OCI-LY7 (cell line): ENCODE results near the gene INTS14. TPM values are rescaled to one million over a fixed set of nuclear protein-coding genes. Genes with fewer than 3 reads are reported as not detected.

Experiments
- BruUV-seq: library from RNA; stranded (reverse); fragments of 400-500 nt; replicated peaks from 2 replicates; lab custom pipeline; 2021; lab: Mats Ljungman, UMichigan
- CTCF ChIA-PET: fragments of 300-600 bp; sonication (Branson Sonifier 250); formaldehyde crosslinking; loops from one replicate; lab custom pipeline; 2022; ENCODE audit warnings: antibody characterized with exemption; ENCODE audit not compliant: unreplicated experiment; lab: Charles Lee
- POLR2A ChIA-PET: fragments of 300-600 bp; sonication (Branson Sonifier 250); formaldehyde crosslinking; loops from one replicate; lab custom pipeline; 2022; ENCODE audit warnings: antibody characterized with exemption; lab: Charles Lee
- DNase-seq: peaks from one replicate; pipeline ENCODE4 v3.0.0-alpha.2; 2015; ENCODE audit warnings: low spot score
- H2AFZ ChIP-seq: fragments of 200-600 bp; sonication (generic), shearing (Covaris generic); 2 replicates; pipeline ENCODE4 v1.6.1; 2014; ENCODE audit warnings: mild to moderate bottlenecking, antibody characterized with exemption, low read length, moderate library complexity
- H3K27ac ChIP-seq: fragments of 200-600 bp; sonication (generic); 2 replicates; pipeline ENCODE4 v1.5.1; 2014; ENCODE audit warnings: mixed run types, low read depth, mild to moderate bottlenecking, moderate library complexity, low read length, inconsistent platforms; ENCODE audit not compliant: poor library complexity, severe bottlenecking
- H3K36me3 ChIP-seq: fragments of 200-600 bp; sonication (generic); 2 replicates; pipeline ENCODE4 v1.6.1; 2014; ENCODE audit warnings: mild to moderate bottlenecking, antibody characterized with exemption, low read length, moderate library complexity, mixed read lengths; ENCODE audit not compliant: insufficient read depth
- H3K4me1 ChIP-seq: fragments of 200-600 bp; sonication (generic); 2 replicates; pipeline ENCODE4 v1.5.1; 2014; ENCODE audit warnings: mild to moderate bottlenecking, low read length; ENCODE audit not compliant: insufficient read depth, poor library complexity, severe bottlenecking
- H3K4me2 ChIP-seq: fragments of 200-600 bp; sonication (generic); 2 replicates; pipeline ENCODE4 v1.6.1; 2014; ENCODE audit warnings: mild to moderate bottlenecking, low read length
- H3K4me3 ChIP-seq: fragments of 200-600 bp; sonication (generic); 2 replicates; pipeline ENCODE4 v1.5.1; 2014; ENCODE audit warnings: mild to moderate bottlenecking, low read depth, low read length; ENCODE audit not compliant: poor library complexity, severe bottlenecking
- H3K79me2 ChIP-seq: fragments of 200-600 bp; sonication (generic); 2 replicates; pipeline ENCODE4 v1.6.1; 2016; ENCODE audit warnings: low read depth, mild to moderate bottlenecking, low read length, moderate library complexity, mixed read lengths; ENCODE audit not compliant: insufficient read depth
- H3K9me2 ChIP-seq: fragments of 200-600 bp; sonication (generic); 2 replicates; pipeline ENCODE4 v1.6.1; 2016; ENCODE audit warnings: mild to moderate bottlenecking, low read length, mixed read lengths; ENCODE audit not compliant: insufficient read depth
- H3K9me3 ChIP-seq: fragments of 200-600 bp; sonication (generic); 2 replicates; pipeline ENCODE4 v1.6.1; 2014; ENCODE audit warnings: mild to moderate bottlenecking, mixed run types, low read length, mixed read lengths
- H4K20me1 ChIP-seq: fragments of 200-600 bp; sonication (generic); 2 replicates; pipeline ENCODE4 v1.6.1; 2014; ENCODE audit warnings: mild to moderate bottlenecking, antibody characterized with exemption, low read length, moderate library complexity, mixed read lengths; ENCODE audit not compliant: insufficient read depth
- CTCF ChIP-seq: fragments of 200-600 bp; sonication (generic); conservative IDR thresholded peaks from 2 replicates; pipeline ENCODE4 v1.5.1; 2014; ENCODE audit warnings: mild to moderate bottlenecking, antibody characterized with exemption, low read length, moderate library complexity, mixed read lengths
- EZH2phosphoT487 ChIP-seq: fragments of 200-600 bp; sonication (generic); IDR thresholded peaks from 2 replicates; pipeline ENCODE4 v1.6.1; 2018; ENCODE audit warnings: low read depth, borderline replicate concordance, mild to moderate bottlenecking, mixed run types, antibody characterized with exemption, low read length, moderate library complexity, mixed read lengths
- intact Hi-C: fragments of 100-400 bp; cut with micrococcal nuclease; formaldehyde crosslinking; loops from one replicate; pipeline ENCODE4 v1.10.0; 2022; ENCODE audit not compliant: unreplicated experiment
- total RNA-seq, 2 experiments: library from RNA; depleted of rRNA in 1 of 2; stranded (reverse); fragments of >200 nt in 1 of 2; shearing (Covaris generic) in 1 of 2; gene quantifications; 2 replicates each; pipeline ENCODE4 v1.2.3, GENCODE V29; 2014 to 2022

The INTS14 gene
- total RNA-seq, 2 experiments from 2014 or later = 45.8 to 46.7 TPM

- no peak for DNase-seq
- TF ChIP-seq CTCF (no peak), EZH2phosphoT487 (no peak)
- Histone ChIP-seq H3K27ac (no peak overlapping the region), H3K4me1 (peaks cover 30% of the 10 kb centered on the region), H3K4me2 (no peak overlapping the region), H3K36me3 (peaks cover 95% of the 10 kb centered on the region), H4K20me1 (no peaks in the 10 kb centered on the region), H3K9me3 (no peaks in the 10 kb centered on the region), H3K9me2 (no peaks in the 10 kb centered on the region), H3K4me3 (no peak overlapping the region), H2AFZ (no peak overlapping the region), H3K79me2 (no peaks in the 10 kb centered on the region)
- no TSS peak for BruUV-seq
- CTCF ChIA-PET = no interaction called here
- POLR2A ChIA-PET = interaction anchor here (0.6 to 1.2 kb wide), 4 partner anchors 19 to 261 kb away, joined by 3 to 4 read pairs (median 3); no protein-coding TSS in a partner anchor
- intact Hi-C loops = no loop called here
These were observed 30.6 kb downstream of the INTS14 start for GRCh38 chr15:65580287-65580686.

- Histone ChIP-seq H3K4me1 (peaks cover 30% of the 10 kb centered on the region), H3K4me2 (no peak overlapping the region), H3K36me3 (peaks cover 94% of the 10 kb centered on the region), H3K27ac (no peak overlapping the region), H3K79me2 (no peaks in the 10 kb centered on the region), H4K20me1 (no peaks in the 10 kb centered on the region), H3K4me3 (no peak overlapping the region), H3K9me3 (no peaks in the 10 kb centered on the region), H2AFZ (no peak overlapping the region), H3K9me2 (no peaks in the 10 kb centered on the region)
- intact Hi-C loops = no loop called here
- ChIA-PET POLR2A (interaction anchor here (1.1 to 1.3 kb wide), 2 partner anchors 19 to 23 kb away, joined by 3 read pairs; no protein-coding TSS in a partner anchor), CTCF (no interaction called here)
- DNase-seq = no peak
- BruUV-seq = no TSS peak
- TF ChIP-seq CTCF = no peak
- no peak for TF ChIP-seq EZH2phosphoT487
These were observed 31.2 kb downstream of the INTS14 start for GRCh38 chr15:65579762-65580161.

- H3K9me3 ChIP-seq = no peaks in the 10 kb centered on the region
- H3K4me2 ChIP-seq = no peak overlapping the region
- no peak for DNase-seq
- BruUV-seq = TSS peak; percentile 76
- no peak overlapping the region for H3K27ac ChIP-seq
- TF ChIP-seq EZH2phosphoT487 = no peak
- TF ChIP-seq CTCF = no peak
- H3K36me3 ChIP-seq = peaks cover 94% of the 10 kb centered on the region
- H3K79me2 ChIP-seq = no peaks in the 10 kb centered on the region
- ChIA-PET POLR2A (interaction anchor here (1.3 to 1.5 kb wide), 2 partner anchors 24 to 49 kb away, joined by 3 to 4 read pairs; partner anchors contain the start of gene HACD3), CTCF (no interaction called here)
- peaks cover 23% of the 10 kb centered on the region for H3K4me1 ChIP-seq
- intact Hi-C loops = no loop called here
- H3K4me3 ChIP-seq = no peak overlapping the region
- no peak overlapping the region for H2AFZ ChIP-seq
- no peaks in the 10 kb centered on the region for H4K20me1 ChIP-seq
- no peaks in the 10 kb centered on the region for H3K9me2 ChIP-seq
These were observed 31.8 kb downstream of the INTS14 start for GRCh38 chr15:65578904-65579728.
